Activated CD8-positive, alpha-beta T cell treated with anti-CD3 and anti-CD28 coated beads for 36 hours (primary cell): ENCODE data around the gene ARL4C. TPM values are rescaled to one million over a fixed set of nuclear protein-coding genes. Genes with fewer than 3 reads are reported as not detected.

Experiments used
- ATAC-seq: fragments of 200-7000 bp; cut with Tn5 transposase; one replicate; pipeline ENCODE4 v1.10.0; 2021; ENCODE audit warnings: mild to moderate bottlenecking, moderate library complexity
- CTCF ChIA-PET: fragments of 350-600 bp; sonication (Branson Sonifier 250); formaldehyde crosslinking; loops from one replicate; lab custom pipeline; 2021; ENCODE audit warnings: antibody characterized with exemption; lab: Charles Lee
- POLR2A ChIA-PET: fragments of 350-600 bp; sonication (Branson Sonifier 250); formaldehyde crosslinking; loops from one replicate; lab custom pipeline; 2021; ENCODE audit warnings: antibody characterized with exemption; lab: Charles Lee
- DNase-seq: peaks from one replicate; pipeline ENCODE4 v3.0.0-alpha.2; 2020
- H3K27ac Mint-ChIP-seq: one replicate; pipeline ENCODE4 v1.8.0; 2021; ENCODE audit warnings: mild to moderate bottlenecking, mixed read lengths
- H3K27me3 Mint-ChIP-seq: one replicate; pipeline ENCODE4 v1.8.0; 2021; ENCODE audit warnings: mixed read lengths
- H3K36me3 Mint-ChIP-seq: one replicate; pipeline ENCODE4 v1.8.0; 2021; ENCODE audit warnings: low read depth, mixed read lengths
- H3K4me1 Mint-ChIP-seq: one replicate; pipeline ENCODE4 v1.8.0; 2021; ENCODE audit warnings: low read depth, mixed read lengths
- H3K4me3 Mint-ChIP-seq: one replicate; pipeline ENCODE4 v1.8.0; 2021; ENCODE audit warnings: mild to moderate bottlenecking, moderate library complexity, mixed read lengths
- H3K9me3 Mint-ChIP-seq: one replicate; pipeline ENCODE4 v1.8.0; 2021; ENCODE audit warnings: mixed read lengths
- CTCF ChIP-seq: fragments of 200-600 bp; IDR thresholded peaks from one replicate; pipeline ENCODE4 v1.8.0; 2022; ENCODE audit warnings: antibody characterized with exemption, mild to moderate bottlenecking
- intact Hi-C: fragments of 100-400 bp; cut with micrococcal nuclease; formaldehyde crosslinking; loops from one replicate; pipeline ENCODE4 v1.10.0; 2022
- total RNA-seq, 2 experiments: library from RNA; stranded (reverse); gene quantifications; one replicate each; pipeline ENCODE4 v1.2.3, GENCODE V29; 2021

Gene ARL4C
- total RNA-seq, 2 experiments from 2014 or later, result 44.8 to 45.1 TPM

- no peak overlapping the region for H3K4me3 Mint-ChIP-seq
- CTCF ChIA-PET, result no interaction called here
- TF ChIP-seq CTCF, result no peak
Measured at GRCh38 chr2:234514873-234515638, 18.2 kb upstream of the ARL4C start.

GRCh38 chr2:234514099-234514498 lies 17.2 kb upstream of the ARL4C start:
- no peak for ATAC-seq
- no peak for TF ChIP-seq CTCF
- DNase-seq, result no peak
- no peak overlapping the region for H3K4me3 Mint-ChIP-seq
- ChIA-PET POLR2A (no interaction called here), CTCF (no interaction called here)
- H3K27me3 Mint-ChIP-seq, result no peaks in the 10 kb centered on the region
- no peak overlapping the region for H3K27ac Mint-ChIP-seq
- H3K36me3 Mint-ChIP-seq, result no peaks in the 10 kb centered on the region
- intact Hi-C loops, result no loop called here
- H3K4me1 Mint-ChIP-seq, result peaks cover 4% of the 10 kb centered on the region
- no peaks in the 10 kb centered on the region for H3K9me3 Mint-ChIP-seq

More at GRCh38 chr2:234514873-234515638, 18.2 kb upstream of the ARL4C start:
- ATAC-seq (no peak), DNase-seq (no peak)
- no peaks in the 10 kb centered on the region for H3K27me3 Mint-ChIP-seq
- H3K9me3 Mint-ChIP-seq, result no peaks in the 10 kb centered on the region
- no peak overlapping the region for H3K27ac Mint-ChIP-seq
- H3K36me3 Mint-ChIP-seq, result no peaks in the 10 kb centered on the region
- intact Hi-C loops, result no loop called here
- H3K4me1 Mint-ChIP-seq, result peaks cover 4% of the 10 kb centered on the region
- POLR2A ChIA-PET, result interaction anchor here (0.6 kb wide), 1 partner anchor 339 kb away, joined by 5 read pairs; no protein-coding TSS in a partner anchor

GRCh38 chr2:234512884-234513669 lies 16.2 kb upstream of the ARL4C start:
- Mint-ChIP-seq H3K27ac (no peak overlapping the region), H3K36me3 (no peaks in the 10 kb centered on the region), H3K9me3 (no peaks in the 10 kb centered on the region), H3K27me3 (no peaks in the 10 kb centered on the region), H3K4me3 (no peak overlapping the region), H3K4me1 (peaks cover 4% of the 10 kb centered on the region)
- CTCF ChIA-PET, result interaction anchor here (1.2 to 1.3 kb wide), 2 partner anchors 146 to 378 kb away, joined by 4 read pairs; no protein-coding TSS in a partner anchor
- DNase-seq (no peak), ATAC-seq (no peak)
- POLR2A ChIA-PET, result no interaction called here
- no peak for TF ChIP-seq CTCF
- intact Hi-C loops, result no loop called here

- H3K4me3 Mint-ChIP-seq, result no peak overlapping the region
- TF ChIP-seq CTCF, result no peak
- DNase-seq, result no peak
- ChIA-PET CTCF (interaction anchor here (3.2 to 7.4 kb wide), 2 partner anchors 42 to 366 kb away, joined by 24 to 68 read pairs; no protein-coding TSS in a partner anchor), POLR2A (no interaction called here)
- no peaks in the 10 kb centered on the region for H3K9me3 Mint-ChIP-seq
- intact Hi-C loops, result no loop called here
- no peaks in the 10 kb centered on the region for H3K36me3 Mint-ChIP-seq
- H3K27ac Mint-ChIP-seq, result no peak overlapping the region
- H3K4me1 Mint-ChIP-seq, result peaks cover 24% of the 10 kb centered on the region
- H3K27me3 Mint-ChIP-seq, result no peaks in the 10 kb centered on the region
- no peak for ATAC-seq
Measured at GRCh38 chr2:234502919-234503285, 6.0 kb upstream of the ARL4C start.
